Measurements from ENCODE around the gene FILIP1.

Gene FILIP1

DNA sequence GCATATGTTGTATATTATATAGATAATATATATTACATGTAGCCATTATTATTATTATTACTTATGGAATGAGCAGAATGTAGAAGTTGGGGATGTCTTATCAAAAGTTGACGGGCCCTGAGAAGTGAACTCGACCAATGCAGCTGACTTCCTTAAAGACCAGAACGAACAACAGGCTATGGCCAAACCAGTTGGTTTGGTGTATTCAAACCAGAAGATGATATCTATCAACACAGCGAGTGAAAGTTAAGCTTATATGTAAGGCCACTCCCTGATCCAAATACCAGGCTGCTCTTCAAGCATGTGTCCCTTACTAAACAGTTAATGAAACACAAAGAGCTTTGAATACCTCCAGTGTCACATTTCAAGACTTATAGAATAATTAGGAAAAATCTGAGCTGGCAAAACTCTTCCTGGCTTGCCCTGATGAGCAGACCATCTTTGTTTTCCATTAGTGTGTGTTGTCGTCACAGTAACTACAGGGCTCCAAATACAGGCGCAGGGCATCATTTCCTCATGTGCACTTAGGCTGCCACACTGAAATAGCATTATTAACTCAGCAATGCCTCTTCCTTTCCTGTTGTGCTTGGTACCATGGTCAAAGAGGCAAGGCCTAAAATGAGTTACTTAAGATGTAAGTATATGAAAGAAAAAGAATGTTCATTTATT is 6.6 kb downstream of the FILIP1 start:
- Histone ChIP-seq H3K4me1 (ENCODE audit: control insufficient read depth, insufficient read depth, low read depth, low read length) (no peaks in the 10 kb centered on the region), H3K4ac (ENCODE audit: low read depth in 1 of 2, low read length in 2 of 2) (peak overlapping the region in 1 of 2 experiments; percentile 26), H2BK15ac (ENCODE audit: low read depth, poor library complexity, severe bottlenecking) (no peak overlapping the region), H4K8ac (ENCODE audit: low read length) (no peak overlapping the region), H3K9me3 (ENCODE audit: control insufficient read depth, low read length) (no peaks in the 10 kb centered on the region), H3K9ac (ENCODE audit: low read length) (no peak overlapping the region), H3K79me1 (replicated peaks; ENCODE audit: low read length, poor library complexity, severe bottlenecking) (peaks cover 10% of the 10 kb centered on the region), H2BK5ac (ENCODE audit: low read depth, low read length, poor library complexity, severe bottlenecking) (no peak overlapping the region), H4K91ac (ENCODE audit: low read length) (no peak overlapping the region), H3K23ac (ENCODE audit: low read length in 2 of 2) (no peak overlapping the region), H3K27me3 (ENCODE audit: control insufficient read depth in 1 of 2, insufficient read depth in 1 of 2, low read length in 2 of 2) (no peaks in the 10 kb centered on the region), H2AK5ac (ENCODE audit: low read length, severe bottlenecking) (peak overlapping the region; percentile 84), H3K14ac (ENCODE audit: low read length in 2 of 2) (no peak overlapping the region), H3K4me3 (ENCODE audit: insufficient read depth in 1 of 2, low read depth in 1 of 2, low read length in 2 of 2) (no peak overlapping the region), H3K36me3 (ENCODE audit: control insufficient read depth in 1 of 2, insufficient read depth in 2 of 2, low read depth in 1 of 2, low read length in 2 of 2) (no peaks in the 10 kb centered on the region), H2BK12ac (ENCODE audit: low read length in 2 of 2) (peak overlapping the region; percentile 23 to 42), H3K4me2 (ENCODE audit: low read length, poor library complexity, severe bottlenecking) (no peak overlapping the region), H2BK120ac (ENCODE audit: low read depth, low read length) (no peak overlapping the region), H2AFZ (ENCODE audit: low read depth, low read length) (no peak overlapping the region), H3K18ac (ENCODE audit: low read depth in 1 of 2, low read length in 2 of 2) (no peak overlapping the region), H3K27ac (ENCODE audit: low read length, poor library complexity, severe bottlenecking) (no peak overlapping the region)
- 98% methylated on average over 6 of the region's 6 CpGs for WGBS
- DNase-seq, result peak; percentile 48

DNA sequence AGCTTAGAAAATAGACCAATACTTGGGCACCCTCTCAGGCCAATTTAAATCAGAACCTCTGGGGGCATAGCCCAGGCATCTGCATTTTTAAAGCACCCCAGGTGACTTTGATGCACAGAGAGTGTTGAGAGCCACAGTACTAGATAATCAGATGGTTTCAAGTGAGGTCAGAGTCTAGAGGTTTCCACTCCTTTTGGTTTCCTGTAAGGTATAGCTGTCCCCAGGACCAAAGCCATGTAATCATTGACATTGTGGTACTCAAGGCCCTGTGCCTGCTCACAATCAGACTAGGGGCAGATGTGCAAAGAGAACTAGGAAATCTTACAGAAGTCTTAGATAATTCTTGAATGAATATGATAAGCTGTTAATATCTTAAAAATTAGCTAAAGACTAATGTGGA is 9.1 kb downstream of the FILIP1 start:
- Histone ChIP-seq H4K8ac (ENCODE audit: low read length) (no peak overlapping the region), H3K79me1 (replicated peaks; ENCODE audit: low read length, poor library complexity, severe bottlenecking) (peaks cover 11% of the 10 kb centered on the region), H2AK5ac (ENCODE audit: low read length, severe bottlenecking) (no peak overlapping the region), H3K27me3 (ENCODE audit: control insufficient read depth in 1 of 2, insufficient read depth in 1 of 2, low read length in 2 of 2) (no peaks in the 10 kb centered on the region), H3K23ac (ENCODE audit: low read length in 2 of 2) (no peak overlapping the region), H2BK5ac (ENCODE audit: low read depth, low read length, poor library complexity, severe bottlenecking) (no peak overlapping the region), H3K36me3 (ENCODE audit: control insufficient read depth in 1 of 2, insufficient read depth in 2 of 2, low read depth in 1 of 2, low read length in 2 of 2) (no peaks in the 10 kb centered on the region), H3K18ac (ENCODE audit: low read depth in 1 of 2, low read length in 2 of 2) (no peak overlapping the region), H3K9ac (ENCODE audit: low read length) (no peak overlapping the region), H2AFZ (ENCODE audit: low read depth, low read length) (no peak overlapping the region), H3K4me1 (ENCODE audit: control insufficient read depth, insufficient read depth, low read depth, low read length) (peaks cover 2% of the 10 kb centered on the region), H3K9me3 (ENCODE audit: control insufficient read depth, low read length) (no peaks in the 10 kb centered on the region), H3K4me2 (ENCODE audit: low read length, poor library complexity, severe bottlenecking) (no peak overlapping the region), H2BK120ac (ENCODE audit: low read depth, low read length) (no peak overlapping the region), H4K91ac (ENCODE audit: low read length) (no peak overlapping the region), H3K14ac (ENCODE audit: low read length in 2 of 2) (no peak overlapping the region), H2BK15ac (ENCODE audit: low read depth, poor library complexity, severe bottlenecking) (no peak overlapping the region), H3K27ac (ENCODE audit: low read length, poor library complexity, severe bottlenecking) (no peak overlapping the region), H3K4me3 (ENCODE audit: insufficient read depth in 1 of 2, low read depth in 1 of 2, low read length in 2 of 2) (no peak overlapping the region), H3K4ac (ENCODE audit: low read depth in 1 of 2, low read length in 2 of 2) (no peak overlapping the region), H2BK12ac (ENCODE audit: low read length in 2 of 2) (no peak overlapping the region)
- DNase-seq, result no peak

DNA sequence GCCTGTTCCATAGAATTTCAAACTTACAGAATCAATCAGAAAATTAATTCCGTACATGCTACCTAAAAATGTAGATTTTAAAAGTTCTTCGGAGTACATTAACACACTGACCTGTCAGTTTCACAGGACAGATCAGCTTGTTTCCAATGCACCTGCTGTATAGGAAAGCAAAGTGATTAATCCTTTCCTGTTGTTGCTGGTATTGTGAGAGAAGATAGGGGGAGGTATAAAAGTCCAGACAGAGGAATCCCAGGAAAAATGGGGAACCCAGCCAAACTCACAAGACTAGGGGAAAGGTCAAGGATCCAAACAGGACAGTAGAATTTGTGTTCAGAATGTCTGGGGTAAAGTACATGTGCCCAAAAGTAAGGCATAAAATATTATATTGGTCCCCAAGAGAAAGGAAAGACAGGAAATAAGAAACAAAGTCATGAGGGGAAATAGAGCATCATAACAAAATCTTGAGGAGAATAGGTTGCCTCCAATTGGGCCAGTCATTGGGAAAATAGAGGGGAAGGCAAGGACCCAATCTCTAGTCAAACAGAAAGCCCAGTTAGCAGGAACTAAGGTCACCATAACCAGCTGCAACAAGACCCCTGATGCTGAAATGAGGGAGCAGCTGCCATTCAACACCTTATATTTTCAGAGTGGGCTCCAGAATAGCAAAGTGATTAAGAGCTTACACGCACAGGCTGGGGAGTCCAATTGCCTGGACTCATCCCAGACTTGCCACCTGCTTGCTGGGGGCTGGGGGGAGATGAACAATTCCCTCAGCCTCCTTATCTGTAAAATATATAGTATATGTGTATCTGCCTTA is 10.3 kb downstream of the FILIP1 start:
- no peak overlapping the region for H4K91ac ChIP-seq (ENCODE audit: low read length)
- no peak overlapping the region for H3K14ac ChIP-seq (ENCODE audit: low read length in 2 of 2)
- DNase-seq, result no peak
- WGBS, result 88% methylated on average over 3 of the region's 3 CpGs
- H3K9me3 ChIP-seq (ENCODE audit: control insufficient read depth, low read length), result no peaks in the 10 kb centered on the region
- H2BK5ac ChIP-seq (ENCODE audit: low read depth, low read length, poor library complexity, severe bottlenecking), result no peak overlapping the region
- no peak overlapping the region for H2AFZ ChIP-seq (ENCODE audit: low read depth, low read length)
- H3K4me3 ChIP-seq (ENCODE audit: insufficient read depth in 1 of 2, low read depth in 1 of 2, low read length in 2 of 2), result no peak overlapping the region
- peaks cover 13% of the 10 kb centered on the region for H3K79me1 ChIP-seq (replicated peaks; ENCODE audit: low read length, poor library complexity, severe bottlenecking)
- no peak overlapping the region for H2AK5ac ChIP-seq (ENCODE audit: low read length, severe bottlenecking)
- H4K8ac ChIP-seq (ENCODE audit: low read length), result no peak overlapping the region
- peaks cover 2% of the 10 kb centered on the region for H3K4me1 ChIP-seq (ENCODE audit: control insufficient read depth, insufficient read depth, low read depth, low read length)
- H2BK120ac ChIP-seq (ENCODE audit: low read depth, low read length), result no peak overlapping the region
- no peak overlapping the region for H3K27ac ChIP-seq (ENCODE audit: low read length, poor library complexity, severe bottlenecking)
- H3K4ac ChIP-seq (ENCODE audit: low read depth in 1 of 2, low read length in 2 of 2), result no peak overlapping the region
- no peak overlapping the region for H2BK12ac ChIP-seq (ENCODE audit: low read length in 2 of 2)
- H2BK15ac ChIP-seq (ENCODE audit: low read depth, poor library complexity, severe bottlenecking), result no peak overlapping the region
- no peak overlapping the region for H3K23ac ChIP-seq (ENCODE audit: low read length in 2 of 2)
- no peaks in the 10 kb centered on the region for H3K36me3 ChIP-seq (ENCODE audit: control insufficient read depth in 1 of 2, insufficient read depth in 2 of 2, low read depth in 1 of 2, low read length in 2 of 2)
- no peak overlapping the region for H3K18ac ChIP-seq (ENCODE audit: low read depth in 1 of 2, low read length in 2 of 2)
- H3K4me2 ChIP-seq (ENCODE audit: low read length, poor library complexity, severe bottlenecking), result no peak overlapping the region
- H3K9ac ChIP-seq (ENCODE audit: low read length), result no peak overlapping the region
- no peaks in the 10 kb centered on the region for H3K27me3 ChIP-seq (ENCODE audit: control insufficient read depth in 1 of 2, insufficient read depth in 1 of 2, low read length in 2 of 2)

DNA sequence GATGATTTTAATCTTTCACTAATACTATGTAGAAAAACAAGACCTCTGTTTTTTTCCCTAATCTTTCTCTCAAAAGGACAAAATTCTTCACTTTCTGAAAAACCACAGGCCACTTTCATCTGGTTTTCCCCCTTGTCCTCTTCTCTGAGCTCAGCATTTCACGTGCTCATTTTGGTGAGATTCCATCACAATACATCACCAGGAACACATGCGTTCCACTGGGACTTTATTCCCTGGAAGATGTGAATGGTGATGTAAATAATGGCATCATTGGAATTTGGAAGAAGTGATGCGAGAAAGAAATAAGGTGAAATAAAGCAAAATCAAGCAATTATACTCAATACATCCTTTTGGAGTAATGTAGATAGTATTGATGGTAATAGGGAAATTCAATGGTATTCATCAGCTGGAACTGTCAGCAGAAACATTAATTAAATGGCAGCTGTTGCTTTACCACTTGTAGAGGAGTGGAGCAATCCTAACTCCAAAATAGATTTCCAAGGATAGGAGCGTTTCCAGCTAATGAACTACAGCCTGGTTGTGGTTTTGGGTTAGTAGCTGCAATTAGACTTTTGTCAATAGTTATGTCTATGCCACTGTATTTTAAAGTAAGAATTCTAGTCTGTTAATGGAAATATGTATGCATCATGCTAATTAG is 11.5 kb downstream of the FILIP1 start:
- Histone ChIP-seq H3K79me1 (replicated peaks; ENCODE audit: low read length, poor library complexity, severe bottlenecking) (peaks cover 14% of the 10 kb centered on the region), H3K9me3 (ENCODE audit: control insufficient read depth, low read length) (no peaks in the 10 kb centered on the region), H3K4me2 (ENCODE audit: low read length, poor library complexity, severe bottlenecking) (no peak overlapping the region), H3K27ac (ENCODE audit: low read length, poor library complexity, severe bottlenecking) (no peak overlapping the region), H2BK5ac (ENCODE audit: low read depth, low read length, poor library complexity, severe bottlenecking) (no peak overlapping the region), H3K36me3 (ENCODE audit: control insufficient read depth in 1 of 2, insufficient read depth in 2 of 2, low read depth in 1 of 2, low read length in 2 of 2) (no peaks in the 10 kb centered on the region), H3K4ac (ENCODE audit: low read depth in 1 of 2, low read length in 2 of 2) (no peak overlapping the region), H3K4me3 (ENCODE audit: insufficient read depth in 1 of 2, low read depth in 1 of 2, low read length in 2 of 2) (peak overlapping the region in 1 of 2 experiments; percentile 18), H3K18ac (ENCODE audit: low read depth in 1 of 2, low read length in 2 of 2) (no peak overlapping the region), H3K27me3 (ENCODE audit: control insufficient read depth in 1 of 2, insufficient read depth in 1 of 2, low read length in 2 of 2) (no peaks in the 10 kb centered on the region), H2AK5ac (ENCODE audit: low read length, severe bottlenecking) (no peak overlapping the region), H4K8ac (ENCODE audit: low read length) (no peak overlapping the region), H3K9ac (ENCODE audit: low read length) (peak overlapping the region; percentile 83), H2BK120ac (ENCODE audit: low read depth, low read length) (no peak overlapping the region), H3K14ac (ENCODE audit: low read length in 2 of 2) (no peak overlapping the region), H2BK15ac (ENCODE audit: low read depth, poor library complexity, severe bottlenecking) (no peak overlapping the region), H3K4me1 (ENCODE audit: control insufficient read depth, insufficient read depth, low read depth, low read length) (peaks cover 2% of the 10 kb centered on the region), H3K23ac (ENCODE audit: low read length in 2 of 2) (no peak overlapping the region), H2AFZ (ENCODE audit: low read depth, low read length) (no peak overlapping the region), H2BK12ac (ENCODE audit: low read length in 2 of 2) (no peak overlapping the region), H4K91ac (ENCODE audit: low read length) (no peak overlapping the region)
- DNase-seq, result peak; percentile 81
- 56% methylated on average over 3 of the region's 4 CpGs for WGBS

Data from mesenchymal stem cell (in vitro differentiated cells and primary cell).